ENCODE measurements around the gene SP5. TPM values are rescaled to one million over a fixed set of nuclear protein-coding genes. Genes with fewer than 3 reads are reported as not detected.
"Not testable (repeated sequence)": the region's sequence is repeated elsewhere in the genome, so short reads cannot be mapped to it uniquely, and the experiment has no call there.

Gene SP5
- total RNA-seq, 1 donor from 2014 or later: not detected

- no peak for DNase-seq (ENCODE audit: low read depth in 2 of 2)
Measured at GRCh38 chr2:170711196-170711773, 3.9 kb upstream of the SP5 start.

GRCh38 chr2:170711774-170712652 lies 3.1 kb upstream of the SP5 start:
- DNase-seq (ENCODE audit: low read depth in 2 of 2): no peak

GRCh38 chr2:170712653-170713542 lies 2.2 kb upstream of the SP5 start:
- no peak for DNase-seq (ENCODE audit: low read depth in 2 of 2)

GRCh38 chr2:170713543-170714380 lies 1.4 kb upstream of the SP5 start:
- DNase-seq (ENCODE audit: low read depth in 2 of 2): no peak

- DNase-seq (ENCODE audit: low read depth in 2 of 2): no peak
Measured at GRCh38 chr2:170714381-170715061, 616 bp upstream of the SP5 start.

GRCh38 chr2:170715932-170716777 lies 1.0 kb downstream of the SP5 start:
- no peak for DNase-seq (ENCODE audit: low read depth in 2 of 2)

GRCh38 chr2:170716851-170717598 lies 1.9 kb downstream of the SP5 start:
- peak; percentile 15 to 56 for DNase-seq (ENCODE audit: low read depth in 2 of 2)

GRCh38 chr2:170717599-170717963 lies 2.4 kb downstream of the SP5 start:
- no peak for DNase-seq (ENCODE audit: low read depth in 2 of 2)

GRCh38 chr2:170717991-170718589 lies 3.0 kb downstream of the SP5 start:
- DNase-seq (ENCODE audit: low read depth in 2 of 2): no peak

GRCh38 chr2:170719810-170720209 lies 4.7 kb downstream of the SP5 start:
- DNase-seq (ENCODE audit: low read depth in 2 of 2): no peak

GRCh38 chr2:170721678-170722077 lies 6.5 kb downstream of the SP5 start:
- DNase-seq (ENCODE audit: low read depth in 2 of 2): no peak

- no peak for DNase-seq (ENCODE audit: low read depth in 2 of 2)
Measured at GRCh38 chr2:170722301-170722700, 7.2 kb downstream of the SP5 start.

GRCh38 chr2:170723446-170723958 lies 8.4 kb downstream of the SP5 start:
- DNase-seq (ENCODE audit: low read depth in 2 of 2): no peak

GRCh38 chr2:170733798-170734600 lies 18.9 kb downstream of the SP5 start:
- no peak for DNase-seq (ENCODE audit: low read depth in 2 of 2)

GRCh38 chr2:170734601-170735000 lies 19.5 kb downstream of the SP5 start:
- DNase-seq (ENCODE audit: low read depth in 2 of 2): not testable (repeated sequence)

GRCh38 chr2:170736628-170737027 lies 21.5 kb downstream of the SP5 start:
- DNase-seq (ENCODE audit: low read depth in 2 of 2): no peak

GRCh38 chr2:170737406-170737805 lies 22.3 kb downstream of the SP5 start:
- no peak for DNase-seq (ENCODE audit: low read depth in 2 of 2)

Measured in dermis microvascular lymphatic vessel endothelial cell (primary cell).